Activated B cell treated with CpG ODN at 0.5 μM for 24 hours (primary cell): ENCODE data around the gene LDLRAD4. TPM values are rescaled to one million over a fixed set of nuclear protein-coding genes. Genes with fewer than 3 reads are reported as not detected.

Source experiments
- ATAC-seq: fragments of 200-7000 bp; cut with Tn5 transposase; one replicate; pipeline ENCODE4 v1.10.0; 2021; ENCODE audit warnings: low read depth, mild to moderate bottlenecking, moderate library complexity
- CTCF ChIA-PET: fragments of 350-600 bp; sonication (Branson Sonifier 250); formaldehyde crosslinking; loops from one replicate; lab custom pipeline; 2021; ENCODE audit warnings: antibody characterized with exemption; lab: Charles Lee
- POLR2A ChIA-PET: fragments of 350-600 bp; sonication (Branson Sonifier 250); formaldehyde crosslinking; loops from one replicate; lab custom pipeline; 2021; ENCODE audit warnings: antibody characterized with exemption; lab: Charles Lee
- DNase-seq: peaks from one replicate; pipeline ENCODE4 v3.0.0; 2022
- H3K27ac Mint-ChIP-seq: one replicate; pipeline ENCODE4 v1.8.0; 2020; ENCODE audit warnings: mixed read lengths
- H3K27me3 Mint-ChIP-seq: one replicate; pipeline ENCODE4 v1.8.0; 2021; ENCODE audit warnings: mixed read lengths
- H3K36me3 Mint-ChIP-seq: one replicate; pipeline ENCODE4 v1.8.0; 2021; ENCODE audit warnings: low read depth, mixed read lengths
- H3K4me1 Mint-ChIP-seq: one replicate; pipeline ENCODE4 v1.8.0; 2021; ENCODE audit warnings: mixed read lengths
- H3K4me3 Mint-ChIP-seq: one replicate; pipeline ENCODE4 v1.8.0; 2020; ENCODE audit warnings: mild to moderate bottlenecking, mixed read lengths
- H3K9me3 Mint-ChIP-seq: one replicate; pipeline ENCODE4 v1.8.0; 2020; ENCODE audit warnings: mixed read lengths
- intact Hi-C: fragments of 100-400 bp; cut with micrococcal nuclease; formaldehyde crosslinking; loops from one replicate; pipeline ENCODE4 v1.15.1; 2024
- total RNA-seq: library from RNA; stranded (reverse); gene quantifications from 2 replicates; pipeline ENCODE4 v1.2.3, GENCODE V29; 2022
- TF ChIP-seq, protein P1 (sequence below): fragments of 200-600 bp; IDR thresholded peaks from one replicate; pipeline ENCODE4 v1.8.0; 2022; ENCODE audit warnings: antibody characterized with exemption, mild to moderate bottlenecking

LDLRAD4 gene
- total RNA-seq, 1 donor from 2014 or later: 66.9 TPM

DNA sequence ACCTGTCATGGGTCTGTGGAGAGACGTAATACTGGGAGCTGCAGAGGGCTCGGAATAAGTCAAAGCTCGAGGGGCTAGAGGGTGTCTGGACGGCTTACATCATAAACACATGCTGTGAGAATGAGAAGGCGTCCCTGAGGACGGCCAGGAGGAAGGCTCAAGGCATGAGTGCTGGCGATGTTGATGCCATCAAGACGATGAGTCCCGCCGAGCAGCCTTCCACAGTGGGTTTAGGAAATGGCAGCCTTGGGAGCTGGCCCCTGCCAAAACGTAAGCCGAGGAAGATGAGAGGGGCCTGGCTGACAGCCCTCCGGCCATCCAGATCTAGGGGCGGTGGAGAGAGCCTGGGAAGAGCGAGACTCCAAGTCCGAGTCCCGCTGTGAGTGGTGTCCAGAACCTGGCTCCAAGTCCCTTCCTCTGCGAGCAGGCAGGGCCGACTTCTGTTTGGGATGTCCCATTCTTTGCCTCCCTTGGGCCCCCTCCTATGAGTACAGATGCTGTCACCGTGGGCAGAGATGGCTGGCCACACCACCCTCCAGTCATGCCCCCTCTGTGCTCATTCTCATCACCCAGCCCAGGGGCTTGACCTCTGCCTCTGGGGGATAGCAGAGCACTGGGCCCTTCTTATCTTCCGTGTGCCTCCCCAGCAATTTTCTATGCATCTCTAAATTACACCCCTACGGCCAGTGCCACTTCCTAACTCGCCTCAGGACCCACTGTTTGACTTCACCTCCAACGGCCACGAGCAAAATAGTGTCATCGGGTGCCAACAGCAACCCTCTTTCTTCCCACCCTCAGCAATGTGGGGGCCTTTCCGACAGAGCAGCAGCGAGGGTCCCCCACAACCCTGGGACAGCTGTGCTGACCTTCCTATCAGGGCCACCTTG is 332.1 kb downstream of the LDLRAD4 start:
- Mint-ChIP-seq H3K9me3 (peaks cover 2% of the 10 kb centered on the region), H3K4me3 (no peak overlapping the region), H3K27me3 (no peaks in the 10 kb centered on the region), H3K4me1 (peaks cover 21% of the 10 kb centered on the region), H3K36me3 (no peaks in the 10 kb centered on the region), H3K27ac (no peak overlapping the region)
- TF ChIP-seq, protein P1, sequence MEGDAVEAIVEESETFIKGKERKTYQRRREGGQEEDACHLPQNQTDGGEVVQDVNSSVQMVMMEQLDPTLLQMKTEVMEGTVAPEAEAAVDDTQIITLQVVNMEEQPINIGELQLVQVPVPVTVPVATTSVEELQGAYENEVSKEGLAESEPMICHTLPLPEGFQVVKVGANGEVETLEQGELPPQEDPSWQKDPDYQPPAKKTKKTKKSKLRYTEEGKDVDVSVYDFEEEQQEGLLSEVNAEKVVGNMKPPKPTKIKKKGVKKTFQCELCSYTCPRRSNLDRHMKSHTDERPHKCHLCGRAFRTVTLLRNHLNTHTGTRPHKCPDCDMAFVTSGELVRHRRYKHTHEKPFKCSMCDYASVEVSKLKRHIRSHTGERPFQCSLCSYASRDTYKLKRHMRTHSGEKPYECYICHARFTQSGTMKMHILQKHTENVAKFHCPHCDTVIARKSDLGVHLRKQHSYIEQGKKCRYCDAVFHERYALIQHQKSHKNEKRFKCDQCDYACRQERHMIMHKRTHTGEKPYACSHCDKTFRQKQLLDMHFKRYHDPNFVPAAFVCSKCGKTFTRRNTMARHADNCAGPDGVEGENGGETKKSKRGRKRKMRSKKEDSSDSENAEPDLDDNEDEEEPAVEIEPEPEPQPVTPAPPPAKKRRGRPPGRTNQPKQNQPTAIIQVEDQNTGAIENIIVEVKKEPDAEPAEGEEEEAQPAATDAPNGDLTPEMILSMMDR: no peak
- CTCF ChIA-PET: interaction anchor here (1.8 kb wide), 1 partner anchor 79 kb away, joined by 5 read pairs; no protein-coding TSS in a partner anchor
- intact Hi-C loops: no loop called here
- ATAC-seq (no peak), DNase-seq (no peak)
- POLR2A ChIA-PET: interaction anchor here (1.5 to 2.0 kb wide), 3 partner anchors 12 to 62 kb away, joined by 5 to 8 read pairs (median 8); no protein-coding TSS in a partner anchor

DNA sequence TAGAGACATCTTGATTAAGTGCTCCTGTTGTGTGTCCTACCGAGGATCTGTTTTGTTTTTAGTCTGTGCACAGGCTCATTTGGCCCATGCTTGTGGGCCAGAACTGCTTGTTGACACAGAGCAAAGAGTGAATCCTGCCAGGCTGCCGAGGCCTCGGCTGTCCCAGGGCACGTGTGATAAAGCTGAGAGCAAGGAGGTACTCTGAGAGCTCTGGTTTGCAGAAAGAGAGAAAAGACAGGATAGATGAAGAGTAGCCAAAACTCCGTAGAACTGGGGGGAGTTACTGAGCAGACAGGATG is 332.7 kb downstream of the LDLRAD4 start:
- Mint-ChIP-seq H3K27ac (no peak overlapping the region), H3K4me3 (no peak overlapping the region), H3K4me1 (peaks cover 21% of the 10 kb centered on the region), H3K9me3 (peaks cover 2% of the 10 kb centered on the region), H3K36me3 (no peaks in the 10 kb centered on the region), H3K27me3 (no peaks in the 10 kb centered on the region)
- intact Hi-C loops: no loop called here
- ATAC-seq (no peak), DNase-seq (no peak)
- POLR2A ChIA-PET: no interaction called here
- TF ChIP-seq, protein P1: no peak
- CTCF ChIA-PET: no interaction called here

DNA sequence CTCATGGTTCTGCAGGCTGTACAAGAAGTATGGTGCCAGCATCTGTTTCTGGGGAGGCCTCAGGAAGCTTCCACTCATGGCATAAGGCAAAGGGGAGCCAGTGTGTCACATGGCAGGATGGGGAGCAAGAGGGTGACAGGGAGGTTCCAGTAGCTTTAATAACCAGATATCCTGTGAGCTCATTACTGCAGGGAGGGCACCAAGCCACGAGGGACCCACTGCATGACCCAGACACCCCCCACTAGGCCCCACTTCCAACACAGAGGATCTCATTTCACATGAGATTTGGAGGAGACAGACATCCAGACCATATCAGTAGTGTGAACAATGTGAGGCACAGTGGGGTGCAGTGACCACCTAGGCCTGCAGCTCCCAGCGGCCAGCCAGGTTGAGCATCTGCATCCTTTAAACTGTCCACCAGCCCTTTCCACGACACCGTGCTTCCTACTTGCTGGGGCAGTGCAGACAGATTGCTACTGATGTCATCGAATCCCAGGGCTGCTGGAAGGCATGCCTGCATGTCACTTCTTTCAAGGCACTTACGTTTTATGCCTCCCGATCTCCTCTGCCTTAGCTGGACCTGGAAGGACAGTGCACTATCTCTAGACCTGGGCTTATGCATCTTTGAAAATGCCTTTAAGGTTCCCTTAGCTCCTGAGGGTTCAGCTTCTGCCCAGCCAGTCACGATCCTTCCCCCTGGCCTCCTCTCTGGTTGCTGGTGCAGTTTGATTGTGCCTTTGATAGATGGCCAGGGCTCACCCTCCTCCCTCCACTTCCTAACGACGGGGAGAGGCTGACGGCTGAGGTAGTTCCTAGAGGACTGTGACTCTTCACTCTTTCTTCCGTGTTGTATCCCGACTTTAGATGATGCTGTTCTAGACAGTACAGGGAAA is 333.5 kb downstream of the LDLRAD4 start:
- TF ChIP-seq, protein P1: no peak
- ChIA-PET POLR2A (no interaction called here), CTCF (interaction anchor here (1.6 to 2.3 kb wide), 2 partner anchors 62 to 78 kb away, joined by 4 to 6 read pairs; no protein-coding TSS in a partner anchor)
- ATAC-seq (no peak), DNase-seq (no peak)
- intact Hi-C loops: no loop called here
- H3K36me3 Mint-ChIP-seq: no peaks in the 10 kb centered on the region
- H3K27me3 Mint-ChIP-seq: no peaks in the 10 kb centered on the region
- peaks cover 21% of the 10 kb centered on the region for H3K4me1 Mint-ChIP-seq
- H3K9me3 Mint-ChIP-seq: peaks cover 2% of the 10 kb centered on the region
- no peak overlapping the region for H3K4me3 Mint-ChIP-seq
- H3K27ac Mint-ChIP-seq: no peak overlapping the region

DNA sequence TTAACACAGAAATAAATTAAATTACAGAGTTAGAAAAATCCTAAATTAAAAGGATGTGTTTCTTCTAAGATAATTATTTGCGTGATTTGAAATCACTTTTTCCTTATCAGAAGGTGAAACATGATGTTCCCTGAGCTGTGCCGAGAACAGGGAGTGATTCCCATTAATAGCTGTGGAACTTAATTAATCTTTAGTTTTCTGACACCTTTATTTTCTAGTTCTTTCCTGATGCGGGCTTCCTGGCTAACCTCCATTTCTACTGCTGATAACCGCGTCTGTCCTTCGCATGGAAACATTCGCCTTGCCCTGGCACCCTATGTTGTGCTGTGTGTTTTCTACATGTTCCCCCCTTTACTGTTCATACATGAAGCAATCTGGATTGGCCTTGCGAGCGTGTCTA is 334.9 kb downstream of the LDLRAD4 start:
- intact Hi-C loops: no loop called here
- H3K27me3 Mint-ChIP-seq: no peaks in the 10 kb centered on the region
- ATAC-seq: no peak

More for the DNA sequence above, 334.9 kb downstream of the LDLRAD4 start:
- POLR2A ChIA-PET: interaction anchor here (0.9 kb wide), 1 partner anchor 14 kb away, joined by 4 read pairs; no protein-coding TSS in a partner anchor
- Mint-ChIP-seq H3K4me3 (no peak overlapping the region), H3K9me3 (no peaks in the 10 kb centered on the region), H3K36me3 (no peaks in the 10 kb centered on the region), H3K27ac (no peak overlapping the region), H3K4me1 (peaks cover 24% of the 10 kb centered on the region)
- TF ChIP-seq, protein P1: no peak
- CTCF ChIA-PET: interaction anchor here (1.6 to 2.3 kb wide), 2 partner anchors 61 to 77 kb away, joined by 4 to 6 read pairs; no protein-coding TSS in a partner anchor
- no peak for DNase-seq
